Testis (tissue), 2 donors: ENCODE data around the gene TNFRSF21.

ENCODE experiments used
- POLR2A ChIP-seq: fragments of 450-650 bp; IDR thresholded peaks from one replicate; pipeline ENCODE4 v1.6.1; 2017; ENCODE audit warnings: antibody characterized with exemption, mild to moderate bottlenecking, moderate library complexity
- TF ChIP-seq, protein P1 (sequence below), 3 experiments: fragments of 450-650 bp in 2 of 3; fragments of 200-600 bp in 1 of 3; sonication (generic) in 1 of 3; IDR thresholded peaks; one replicate each; pipeline ENCODE4 v1.5.1; 2016 to 2019; ENCODE audit warnings: antibody characterized with exemption in 3 of 3, mild to moderate bottlenecking in 2 of 3, moderate library complexity in 1 of 3

DNA sequence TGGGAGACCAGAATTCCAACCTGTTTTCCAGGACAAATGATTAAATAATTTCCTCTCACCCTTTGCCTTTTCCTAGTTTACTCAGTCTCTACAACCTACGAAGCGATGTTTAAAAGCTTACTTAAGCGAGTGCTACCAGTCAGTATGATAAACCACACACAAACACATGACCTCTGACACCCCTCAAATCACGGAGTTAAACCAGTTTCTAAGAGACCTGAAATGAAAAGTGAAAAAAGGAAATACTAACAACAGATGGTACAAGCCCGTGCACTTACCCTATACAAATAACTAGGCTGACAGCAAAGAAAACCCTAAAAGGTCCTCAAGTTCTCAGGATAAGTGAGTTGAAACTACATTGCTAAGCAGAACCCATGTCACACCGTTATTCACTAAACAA is 7.7 kb downstream of the TNFRSF21 start:
- no peak for TF ChIP-seq POLR2A
- TF ChIP-seq, protein P1, sequence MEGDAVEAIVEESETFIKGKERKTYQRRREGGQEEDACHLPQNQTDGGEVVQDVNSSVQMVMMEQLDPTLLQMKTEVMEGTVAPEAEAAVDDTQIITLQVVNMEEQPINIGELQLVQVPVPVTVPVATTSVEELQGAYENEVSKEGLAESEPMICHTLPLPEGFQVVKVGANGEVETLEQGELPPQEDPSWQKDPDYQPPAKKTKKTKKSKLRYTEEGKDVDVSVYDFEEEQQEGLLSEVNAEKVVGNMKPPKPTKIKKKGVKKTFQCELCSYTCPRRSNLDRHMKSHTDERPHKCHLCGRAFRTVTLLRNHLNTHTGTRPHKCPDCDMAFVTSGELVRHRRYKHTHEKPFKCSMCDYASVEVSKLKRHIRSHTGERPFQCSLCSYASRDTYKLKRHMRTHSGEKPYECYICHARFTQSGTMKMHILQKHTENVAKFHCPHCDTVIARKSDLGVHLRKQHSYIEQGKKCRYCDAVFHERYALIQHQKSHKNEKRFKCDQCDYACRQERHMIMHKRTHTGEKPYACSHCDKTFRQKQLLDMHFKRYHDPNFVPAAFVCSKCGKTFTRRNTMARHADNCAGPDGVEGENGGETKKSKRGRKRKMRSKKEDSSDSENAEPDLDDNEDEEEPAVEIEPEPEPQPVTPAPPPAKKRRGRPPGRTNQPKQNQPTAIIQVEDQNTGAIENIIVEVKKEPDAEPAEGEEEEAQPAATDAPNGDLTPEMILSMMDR (IDR thresholded peaks at IDR 0.05): no peak
